HepG2 (cell line): ENCODE measurements around the gene HBG1. TPM values are rescaled to one million over a fixed set of nuclear protein-coding genes. Genes with fewer than 3 reads are reported as not detected.
"Not testable (repeated sequence)": the region's sequence is repeated elsewhere in the genome, so short reads cannot be mapped to it uniquely, and the experiment has no call there.

Experiments
- ATAC-seq: fragments of 200-7000 bp; cut with Tn5 transposase; 3 replicates; pipeline ENCODE4 v1.9.1; 2020; ENCODE audit warnings: mild to moderate bottlenecking, moderate library complexity
- Bru-seq: library from RNA; stranded (reverse); fragments of 400-500 nt; gene quantifications from one replicate; lab custom pipeline; 2021; lab: Mats Ljungman, UMichigan
- BruChase-seq, 2 experiments: library from RNA; stranded (reverse); fragments of 400-500 nt; gene quantifications; one replicate each; lab custom pipeline; 2021; lab: Mats Ljungman, UMichigan
- BruUV-seq: library from RNA; stranded (reverse); fragments of 400-500 nt; replicated peaks from 2 replicates; lab custom pipeline; 2021; lab: Mats Ljungman, UMichigan
- CTCF ChIA-PET: fragments of 300-600 bp; formaldehyde crosslinking; extraction: SDS; loops from one replicate; lab custom pipeline; 2021; ENCODE audit warnings: low total read pairs, inconsistent platforms, low intra/inter-chr PET ratio; lab: Yijun Ruan, JAX
- POLR2A ChIA-PET: fragments of 350-600 bp; sonication (Branson Sonifier 250); formaldehyde crosslinking; loops from one replicate; lab custom pipeline; 2020; ENCODE audit warnings: antibody characterized with exemption, inconsistent platforms; lab: Yijun Ruan, JAX
- DNase-seq: peaks from one replicate; pipeline ENCODE4 v3.0.0-alpha.2; 2015; ENCODE audit warnings: low spot score
- FAIRE-seq: peaks from 3 replicates; lab custom pipeline; 2011; peaks lifted over from hg19 to GRCh38; lab: Jason Lieb, UNC
- H2AFZ ChIP-seq: one replicate; pipeline ENCODE4 v1.6.1; 2011; ENCODE audit warnings: low read length, inconsistent platforms
- H3K27ac ChIP-seq: fragments of 300-600 bp; 3 replicates; pipeline ENCODE4 v1.8.0; 2011; ENCODE audit warnings: mixed run types, mild to moderate bottlenecking, mixed read lengths, low read length, inconsistent platforms; ENCODE audit not compliant: insufficient read depth; ENCODE audit errors: extremely low read length
- H3K27me3 ChIP-seq, 2 experiments: fragments of 200-600 bp in 1 of 2; 2 replicates in 1 of 2; 3 replicates in 1 of 2; pipeline versions ENCODE4 v1.6.0 to v1.8.0; 2011; ENCODE audit warnings: low read length in 2 of 2, mild to moderate bottlenecking in 2 of 2, moderate library complexity in 2 of 2, inconsistent platforms in 1 of 2; ENCODE audit not compliant: insufficient read depth in 2 of 2, control insufficient read depth in 1 of 2
- H3K36me3 ChIP-seq, 2 experiments: fragments of 200-600 bp in 1 of 2; replicated peaks in 1 of 2; 2 replicates in 1 of 2; 3 replicates in 1 of 2; pipeline versions ENCODE4 v1.5.1 to v1.8.0; 2011; ENCODE audit warnings: low read length in 2 of 2, inconsistent platforms in 1 of 2; ENCODE audit not compliant: insufficient read depth in 2 of 2, control insufficient read depth in 1 of 2
- H3K4me1 ChIP-seq: 2 replicates; pipeline ENCODE4 v1.5.1; 2012; ENCODE audit warnings: low read length, inconsistent platforms; ENCODE audit not compliant: insufficient read depth
- H3K4me2 ChIP-seq: 2 replicates; pipeline ENCODE4 v1.6.0; 2011; ENCODE audit warnings: low read depth, low read length, inconsistent platforms
- H3K4me3 ChIP-seq, 3 experiments: fragments of 200-600 bp in 1 of 3; sonication (generic), shearing (Covaris generic) in 1 of 3; replicated peaks in 1 of 3; 2 replicates each; pipeline ENCODE4 v1.5.1; 2011 to 2016; ENCODE audit warnings: low read length in 3 of 3, inconsistent platforms in 2 of 3, low read depth in 2 of 3, mild to moderate bottlenecking in 2 of 3, control low read depth in 1 of 3, mixed read lengths in 1 of 3; ENCODE audit not compliant: insufficient read depth in 1 of 3
- H3K79me2 ChIP-seq: one replicate; pipeline ENCODE4 v1.6.1; 2011; ENCODE audit warnings: low read length, inconsistent platforms; ENCODE audit not compliant: insufficient read depth
- H3K9ac ChIP-seq: 2 replicates; pipeline ENCODE4 v1.6.0; 2011; ENCODE audit warnings: mild to moderate bottlenecking, low read depth, low read length, inconsistent platforms; ENCODE audit not compliant: insufficient read depth
- H3K9me3 ChIP-seq: 2 replicates; pipeline ENCODE4 v1.5.1; 2012; ENCODE audit warnings: mild to moderate bottlenecking, low read length
- H4K20me1 ChIP-seq: 2 replicates; pipeline ENCODE4 v1.6.0; 2011; ENCODE audit warnings: inconsistent platforms, mild to moderate bottlenecking, low read length, moderate library complexity; ENCODE audit not compliant: insufficient read depth
- HOXA7 ChIP-seq: sonication (generic); formaldehyde crosslinking; IDR thresholded peaks from 2 replicates; pipeline ENCODE4 v1.8.1; 2022; ENCODE audit warnings: mild to moderate bottlenecking, missing genetic modification reagents, moderate library complexity
- MIER3 ChIP-seq: IDR thresholded peaks from 2 replicates; pipeline ENCODE4 v1.6.1; 2016; ENCODE audit warnings: missing compliant biosample characterization, borderline replicate concordance
- PAWR ChIP-seq: sonication (generic); formaldehyde crosslinking; IDR thresholded peaks from 2 replicates; pipeline ENCODE4 v1.4.0; 2020; ENCODE audit warnings: missing genetic modification reagents, mild to moderate bottlenecking, borderline replicate concordance
- TBL1XR1 ChIP-seq: fragments of 150-350 bp; IDR thresholded peaks from 2 replicates; pipeline ENCODE4 v1.6.1; 2014; ENCODE audit warnings: borderline replicate concordance, low read length; ENCODE audit not compliant: partially characterized antibody
- ZNF12 ChIP-seq: sonication (generic); formaldehyde crosslinking; IDR thresholded peaks from 2 replicates; pipeline ENCODE4 v1.5.0; 2020; ENCODE audit warnings: missing genetic modification reagents
- ZNF292 ChIP-seq: sonication (generic); formaldehyde crosslinking; IDR thresholded peaks from 2 replicates; pipeline ENCODE4 v1.8.1; 2022; ENCODE audit warnings: mild to moderate bottlenecking, low read depth, missing genetic modification reagents, borderline replicate concordance
- WGBS: methylation state at CpG from one replicate; pipeline ENCODE4 v1.1.6; 2017; ENCODE audit warnings: low lambda C conversion rate; 5-methylcytosine and 5-hydroxymethylcytosine counted together
- in situ Hi-C: cut with HindIII; loops from 2 replicates; pipeline ENCODE4 v1.10.0; 2017; ENCODE audit warnings: low pct_unique_long_range_greater_than_20kb; ENCODE audit not compliant: extremely low pct_ligation_motif_present
- intact Hi-C: fragments of 100-400 bp; cut with micrococcal nuclease; formaldehyde crosslinking; loops from one replicate; pipeline ENCODE4 v1.10.0; 2022; ENCODE audit not compliant: unreplicated experiment
- long read RNA-seq, 2 experiments: library from RNA in 1 of 2; library from polyadenylated mRNA in 1 of 2; stranded (forward) in 1 of 2; unstranded in 1 of 2; transcript quantifications; one replicate each; pipeline ENCODE4 v2.0.0, GENCODE V29; 2019 to 2022
- polyA minus RNA-seq, 3 experiments: library from RNA; depleted of rRNA, polyadenylated mRNA; stranded (reverse); fragments of >200 nt; gene quantifications; 2 replicates each; pipeline ENCODE4 v1.2.3, GENCODE V29; 2011; ENCODE audit warnings: low replicate concordance in 1 of 3
- polyA plus RNA-seq, 8 experiments: library from polyadenylated mRNA; depleted of rRNA in 3 of 8; stranded (reverse) in 7 of 8; unstranded in 1 of 8; fragments of >200 nt; fragmentation: Illumina TruSeq in 4 of 8; extraction: Trizol in 4 of 8; gene quantifications; 2 replicates each; pipeline versions ENCODE4 v1.2.1 to v1.2.3, GENCODE V29; 2011 to 2016; ENCODE audit warnings: low read depth in 4 of 8, missing spikeins in 1 of 8, mixed read lengths in 1 of 8; ENCODE audit not compliant: insufficient read depth in 1 of 8
- total RNA-seq, 5 experiments: library from RNA; depleted of rRNA; stranded (reverse); fragments of >200 nt; fragmentation: Illumina TruSeq; extraction: Trizol; gene quantifications; 2 replicates each; pipeline ENCODE4 v1.2.3, GENCODE V29; 2016; ENCODE audit warnings: low read depth in 1 of 5
- TF ChIP-seq, protein P1 (sequence below): sonication (generic); formaldehyde crosslinking; IDR thresholded peaks from 2 replicates; pipeline ENCODE4 v1.4.0; 2020; ENCODE audit warnings: missing genetic modification reagents, borderline replicate concordance

The HBG1 gene
- total RNA-seq (2016; rRNA removed; fragmentation: Illumina TruSeq; extraction: Trizol) (not detected in 2 replicates), polyA plus RNA-seq (2011; rRNA removed) (not detected in 2 replicates), polyA minus RNA-seq (2011; rRNA and poly(A)+ RNA removed; ENCODE audit: low replicate concordance) (7.3 and 13.2 TPM in 2 replicates), Bru-seq, nascent RNA (not detected), BruChase-seq, experiment 1, labeled RNA remaining after a 6-hour chase (not detected), BruChase-seq, experiment 2, labeled RNA remaining after a 2-hour chase (not detected)
- total RNA-seq (2016; cell fraction: cytosol; rRNA removed; fragmentation: Illumina TruSeq; extraction: Trizol; ENCODE audit: low read depth), result not detected in 2 replicates
- total RNA-seq (2016; cell fraction: insoluble cytoplasmic fraction; rRNA removed; fragmentation: Illumina TruSeq; extraction: Trizol), result not detected in 2 replicates
- not detected in 2 replicates for total RNA-seq (2016; cell fraction: membrane; rRNA removed; fragmentation: Illumina TruSeq; extraction: Trizol)
- not detected in 2 replicates for total RNA-seq (2016; cell fraction: nucleus; rRNA removed; fragmentation: Illumina TruSeq; extraction: Trizol)
- polyA plus RNA-seq (2011; cell fraction: cytosol; rRNA removed), result 0.11 TPM in 1 of 2 replicates, not detected in the other
- not detected in 2 replicates for polyA plus RNA-seq (2011; cell fraction: nucleus; rRNA removed)
- polyA plus RNA-seq (2012), result not detected in 2 replicates
- not detected in 2 replicates for polyA plus RNA-seq (2016; cell fraction: cytosol; fragmentation: Illumina TruSeq; extraction: Trizol; ENCODE audit: low read depth)
- not detected in 2 replicates for polyA plus RNA-seq (2016; cell fraction: insoluble cytoplasmic fraction; fragmentation: Illumina TruSeq; extraction: Trizol; ENCODE audit: low read depth)
- not detected in 2 replicates for polyA plus RNA-seq (2016; cell fraction: membrane; fragmentation: Illumina TruSeq; extraction: Trizol; ENCODE audit: low read depth)
- polyA plus RNA-seq (2016; cell fraction: nucleus; fragmentation: Illumina TruSeq; extraction: Trizol; ENCODE audit: insufficient read depth, low read depth), result not detected in 2 replicates
- polyA minus RNA-seq (2011; cell fraction: cytosol; rRNA and poly(A)+ RNA removed), result 1.7 and 2.5 TPM in 2 replicates
- polyA minus RNA-seq (2011; cell fraction: nucleus; rRNA and poly(A)+ RNA removed), result 3.3 TPM in 1 of 2 replicates, not detected in the other
- long read RNA-seq, experiment 1, result 0 reads
- long read RNA-seq, experiment 2, result 0 reads

DNA sequence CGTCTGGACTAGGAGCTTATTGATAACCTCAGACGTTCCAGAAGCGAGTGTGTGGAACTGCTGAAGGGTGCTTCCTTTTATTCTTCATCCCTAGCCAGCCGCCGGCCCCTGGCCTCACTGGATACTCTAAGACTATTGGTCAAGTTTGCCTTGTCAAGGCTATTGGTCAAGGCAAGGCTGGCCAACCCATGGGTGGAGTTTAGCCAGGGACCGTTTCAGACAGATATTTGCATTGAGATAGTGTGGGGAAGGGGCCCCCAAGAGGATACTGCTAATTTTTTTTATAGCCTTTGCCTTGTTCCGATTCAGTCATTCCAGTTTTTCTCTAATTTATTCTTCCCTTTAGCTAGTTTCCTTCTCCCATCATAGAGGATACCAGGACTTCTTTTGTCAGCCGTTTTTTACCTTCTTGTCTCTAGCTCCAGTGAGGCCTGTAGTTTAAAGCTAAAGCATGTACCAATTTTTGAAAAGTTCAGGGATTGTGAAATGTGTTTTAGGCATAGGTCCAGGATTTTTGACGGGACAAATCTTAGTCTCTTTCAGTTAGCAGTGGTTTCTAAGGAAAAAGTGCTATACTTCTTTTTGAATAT lies at the start of gene HBG1:
Gene HBG1, minus strand, starts transcription at position 51 of the 590 bp plus-strand sequence. CDS start 53 bp downstream, outside the sequence.
- H3K4me3 ChIP-seq, H3K27ac ChIP-seq, ATAC-seq, POLR2A ChIA-PET, H3K27me3 ChIP-seq, H2AFZ ChIP-seq, intact Hi-C loops, BruUV-seq, FAIRE-seq, H4K20me1 ChIP-seq, H3K9ac ChIP-seq, CTCF ChIA-PET, H3K9me3 ChIP-seq, H3K36me3 ChIP-seq, H3K4me2 ChIP-seq, DNase-seq, H3K79me2 ChIP-seq, H3K4me1 ChIP-seq, in situ Hi-C loops: not testable (repeated sequence)
- 7% methylated on average over 3 of the region's 9 CpGs for WGBS

DNA sequence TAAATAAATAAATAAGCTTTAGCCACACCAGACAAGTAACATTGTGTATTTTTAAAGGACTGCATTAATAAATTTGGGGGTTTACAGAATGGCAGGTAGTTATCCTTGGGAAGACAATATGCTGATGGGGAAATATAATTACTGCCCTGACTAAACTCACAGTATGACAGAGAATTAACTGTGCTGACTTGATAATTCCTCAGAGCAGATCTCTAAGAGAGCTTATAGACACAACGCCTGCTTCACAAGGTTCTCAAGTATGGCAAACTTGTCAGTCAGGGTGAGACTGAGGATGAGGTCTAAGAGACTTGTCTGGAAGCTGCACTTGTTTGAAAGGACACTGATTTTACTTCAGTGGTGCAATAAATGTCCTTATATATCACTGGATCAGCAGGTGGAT lies 48.8 kb upstream of the HBG1 start:
- TF ChIP-seq MIER3 (CRISPR knock-in tag) (no peak), HOXA7 (CRISPR knock-in tag) (no peak), ZNF292 (no peak), PAWR (CRISPR knock-in tag) (no peak), TBL1XR1 (no peak), ZNF12 (CRISPR knock-in tag) (no peak)
- TF ChIP-seq, protein P1, sequence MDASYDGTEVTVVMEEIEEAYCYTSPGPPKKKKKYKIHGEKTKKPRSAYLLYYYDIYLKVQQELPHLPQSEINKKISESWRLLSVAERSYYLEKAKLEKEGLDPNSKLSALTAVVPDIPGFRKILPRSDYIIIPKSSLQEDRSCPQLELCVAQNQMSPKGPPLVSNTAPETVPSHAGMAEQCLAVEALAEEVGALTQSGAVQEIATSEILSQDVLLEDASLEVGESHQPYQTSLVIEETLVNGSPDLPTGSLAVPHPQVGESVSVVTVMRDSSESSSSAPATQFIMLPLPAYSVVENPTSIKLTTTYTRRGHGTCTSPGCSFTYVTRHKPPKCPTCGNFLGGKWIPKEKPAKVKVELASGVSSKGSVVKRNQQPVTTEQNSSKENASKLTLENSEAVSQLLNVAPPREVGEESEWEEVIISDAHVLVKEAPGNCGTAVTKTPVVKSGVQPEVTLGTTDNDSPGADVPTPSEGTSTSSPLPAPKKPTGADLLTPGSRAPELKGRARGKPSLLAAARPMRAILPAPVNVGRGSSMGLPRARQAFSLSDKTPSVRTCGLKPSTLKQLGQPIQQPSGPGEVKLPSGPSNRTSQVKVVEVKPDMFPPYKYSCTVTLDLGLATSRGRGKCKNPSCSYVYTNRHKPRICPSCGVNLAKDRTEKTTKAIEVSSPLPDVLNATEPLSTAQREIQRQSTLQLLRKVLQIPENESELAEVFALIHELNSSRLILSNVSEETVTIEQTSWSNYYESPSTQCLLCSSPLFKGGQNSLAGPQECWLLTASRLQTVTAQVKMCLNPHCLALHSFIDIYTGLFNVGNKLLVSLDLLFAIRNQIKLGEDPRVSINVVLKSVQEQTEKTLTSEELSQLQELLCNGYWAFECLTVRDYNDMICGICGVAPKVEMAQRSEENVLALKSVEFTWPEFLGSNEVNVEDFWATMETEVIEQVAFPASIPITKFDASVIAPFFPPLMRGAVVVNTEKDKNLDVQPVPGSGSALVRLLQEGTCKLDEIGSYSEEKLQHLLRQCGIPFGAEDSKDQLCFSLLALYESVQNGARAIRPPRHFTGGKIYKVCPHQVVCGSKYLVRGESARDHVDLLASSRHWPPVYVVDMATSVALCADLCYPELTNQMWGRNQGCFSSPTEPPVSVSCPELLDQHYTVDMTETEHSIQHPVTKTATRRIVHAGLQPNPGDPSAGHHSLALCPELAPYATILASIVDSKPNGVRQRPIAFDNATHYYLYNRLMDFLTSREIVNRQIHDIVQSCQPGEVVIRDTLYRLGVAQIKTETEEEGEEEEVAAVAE, result no peak
- Histone ChIP-seq H2AFZ (no peak overlapping the region), H3K9me3 (no peaks in the 10 kb centered on the region), H3K27me3 (no peaks in the 10 kb centered on the region), H3K27ac (no peak overlapping the region), H3K36me3 (no peaks in the 10 kb centered on the region), H3K4me2 (no peak overlapping the region), H3K9ac (no peak overlapping the region), H4K20me1 (no peaks in the 10 kb centered on the region), H3K4me3 (no peak overlapping the region), H3K4me1 (no peaks in the 10 kb centered on the region), H3K79me2 (no peaks in the 10 kb centered on the region)
- no TSS peak for BruUV-seq
- DNase-seq, result no peak
- WGBS, result 0% methylated on average over 1 of the region's 1 CpG
- ChIA-PET POLR2A (no interaction called here), CTCF (no interaction called here)
- intact Hi-C loops (no loop called here), in situ Hi-C loops (no loop called here)
- no peak for FAIRE-seq
- ATAC-seq, result no peak
